HepG2 (cell line): ENCODE data around the gene ARL3. TPM values are rescaled to one million over a fixed set of nuclear protein-coding genes. Genes with fewer than 3 reads are reported as not detected.

Experiments used
- KIAA2018 ChIP-seq: sonication (generic); formaldehyde crosslinking; IDR thresholded peaks from 2 replicates; pipeline ENCODE4 v1.5.0; 2020; ENCODE audit warnings: mild to moderate bottlenecking, missing genetic modification reagents, borderline replicate concordance
- NCOA2 ChIP-seq: sonication (generic); formaldehyde crosslinking; IDR thresholded peaks from 2 replicates; pipeline ENCODE4 v1.8.0; 2022; ENCODE audit warnings: inconsistent platforms
- polyA plus RNA-seq, 8 experiments: library from polyadenylated mRNA; depleted of rRNA in 3 of 8; stranded (reverse) in 7 of 8; unstranded in 1 of 8; fragments of >200 nt; fragmentation: Illumina TruSeq in 4 of 8; extraction: Trizol in 4 of 8; gene quantifications; 2 replicates each; pipeline versions ENCODE4 v1.2.1 to v1.2.3, GENCODE V29; 2011 to 2016; ENCODE audit warnings: low read depth in 4 of 8, missing spikeins in 1 of 8, mixed read lengths in 1 of 8; ENCODE audit not compliant: insufficient read depth in 1 of 8
- total RNA-seq, 5 experiments: library from RNA; depleted of rRNA; stranded (reverse); fragments of >200 nt; fragmentation: Illumina TruSeq; extraction: Trizol; gene quantifications; 2 replicates each; pipeline ENCODE4 v1.2.3, GENCODE V29; 2016; ENCODE audit warnings: low read depth in 1 of 5

ARL3 gene
- total and polyA plus RNA-seq, 2 of the 13 experiments (the other 11 are each of a cell fraction or from before 2014, with no cell fraction given) = 5.2 to 6.6 TPM

GRCh38 chr10:102644066-102644645, 70.0 kb downstream of the ARL3 start, which contains the start of gene TRIM8 (continued):
- TF ChIP-seq KIAA2018 (CRISPR knock-in tag) = 0 out of 2 replicates have a peak, but pooled peaks have one; percentile 7
- no peak for TF ChIP-seq NCOA2 (CRISPR knock-in tag)
